ENCODE results near the gene FXYD5.

- TF ChIP-seq CTCF (IDR thresholded peaks at IDR 0.05) (no peak), TCF7L2 (IDR thresholded peaks at IDR 0.05; ENCODE audit: low read depth, low read length) (no peak), REST (IDR thresholded peaks at IDR 0.05; ENCODE audit: insufficient read depth in 1 of 2, low read depth in 2 of 2, low read length in 1 of 2) (no peak), POLR2AphosphoS5 (IDR thresholded peaks at IDR 0.05; ENCODE audit: low read depth, low read length) (no peak), SIN3A (IDR thresholded peaks at IDR 0.05; ENCODE audit: borderline replicate concordance, insufficient read depth, low read depth, low read length) (no peak)
Measured at GRCh38 chr19:35174226-35174625, 19.7 kb downstream of the FXYD5 start.
